LNCAP (cell line): Measurements from ENCODE around the gene FAM20C.

Source experiments
- TF ChIP-seq, protein P1 (sequence below): fragments of 450-650 bp; IDR thresholded peaks from 2 replicates; pipeline ENCODE4 v1.5.1; 2017; ENCODE audit warnings: mild to moderate bottlenecking

The FAM20C gene

DNA sequence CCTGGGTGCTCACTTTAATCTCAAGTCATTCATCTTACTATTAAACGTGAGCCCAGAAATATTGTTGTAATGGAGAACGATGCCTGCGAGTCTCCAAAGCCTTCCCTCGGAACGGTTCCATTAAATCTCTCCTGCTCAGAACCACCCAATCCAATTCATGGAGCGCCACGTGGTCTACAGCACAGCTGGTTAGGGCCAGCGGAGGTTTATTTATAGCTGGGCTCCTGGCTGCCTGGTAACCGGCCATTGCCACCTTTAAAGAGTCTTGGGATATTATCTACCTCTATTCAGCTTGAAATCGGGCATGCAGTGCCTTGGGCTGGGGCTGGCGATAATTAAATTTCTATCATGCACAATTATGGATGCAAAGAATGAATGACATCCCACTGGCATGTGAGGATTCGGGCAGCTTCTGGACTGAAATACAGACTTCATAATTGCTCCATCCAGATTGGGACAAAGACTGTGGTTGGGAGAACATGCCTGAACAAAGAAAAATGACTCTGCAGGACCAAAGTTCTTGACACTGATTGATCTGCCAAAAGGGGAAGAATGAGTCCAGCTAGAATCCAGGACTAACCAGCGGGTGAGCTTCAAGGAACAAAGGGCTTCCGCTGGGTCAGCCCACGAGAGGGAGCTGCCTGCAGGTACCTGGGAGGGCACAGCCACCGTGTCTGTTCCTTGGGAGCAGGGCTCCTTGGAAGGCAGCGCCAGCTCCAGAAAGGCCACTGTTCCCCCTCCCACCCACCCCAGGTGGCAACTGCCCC lies 7.3 kb downstream of the FAM20C start:
- TF ChIP-seq, protein P1, sequence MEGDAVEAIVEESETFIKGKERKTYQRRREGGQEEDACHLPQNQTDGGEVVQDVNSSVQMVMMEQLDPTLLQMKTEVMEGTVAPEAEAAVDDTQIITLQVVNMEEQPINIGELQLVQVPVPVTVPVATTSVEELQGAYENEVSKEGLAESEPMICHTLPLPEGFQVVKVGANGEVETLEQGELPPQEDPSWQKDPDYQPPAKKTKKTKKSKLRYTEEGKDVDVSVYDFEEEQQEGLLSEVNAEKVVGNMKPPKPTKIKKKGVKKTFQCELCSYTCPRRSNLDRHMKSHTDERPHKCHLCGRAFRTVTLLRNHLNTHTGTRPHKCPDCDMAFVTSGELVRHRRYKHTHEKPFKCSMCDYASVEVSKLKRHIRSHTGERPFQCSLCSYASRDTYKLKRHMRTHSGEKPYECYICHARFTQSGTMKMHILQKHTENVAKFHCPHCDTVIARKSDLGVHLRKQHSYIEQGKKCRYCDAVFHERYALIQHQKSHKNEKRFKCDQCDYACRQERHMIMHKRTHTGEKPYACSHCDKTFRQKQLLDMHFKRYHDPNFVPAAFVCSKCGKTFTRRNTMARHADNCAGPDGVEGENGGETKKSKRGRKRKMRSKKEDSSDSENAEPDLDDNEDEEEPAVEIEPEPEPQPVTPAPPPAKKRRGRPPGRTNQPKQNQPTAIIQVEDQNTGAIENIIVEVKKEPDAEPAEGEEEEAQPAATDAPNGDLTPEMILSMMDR, result no peak

DNA sequence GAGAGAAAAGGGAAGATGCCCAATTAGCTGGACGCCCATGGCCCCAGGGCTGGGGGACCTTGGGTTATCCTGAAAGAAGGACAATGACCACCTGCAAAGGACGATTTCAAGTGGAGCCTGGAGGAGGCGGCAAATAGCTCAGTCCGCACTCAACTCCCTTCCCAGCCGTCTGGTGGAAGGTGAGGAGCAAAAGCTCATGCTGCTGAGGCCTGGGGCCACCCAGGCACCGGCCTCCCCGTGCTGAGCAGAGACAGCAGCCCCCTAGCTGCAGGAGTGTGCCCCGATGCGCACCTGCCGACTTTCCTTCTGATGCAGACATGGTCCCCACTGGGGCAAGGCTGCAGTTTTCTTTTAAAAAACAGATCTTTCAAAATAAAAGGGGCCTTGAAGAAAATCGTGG lies 7.9 kb downstream of the FAM20C start:
- TF ChIP-seq, protein P1, result no peak

DNA sequence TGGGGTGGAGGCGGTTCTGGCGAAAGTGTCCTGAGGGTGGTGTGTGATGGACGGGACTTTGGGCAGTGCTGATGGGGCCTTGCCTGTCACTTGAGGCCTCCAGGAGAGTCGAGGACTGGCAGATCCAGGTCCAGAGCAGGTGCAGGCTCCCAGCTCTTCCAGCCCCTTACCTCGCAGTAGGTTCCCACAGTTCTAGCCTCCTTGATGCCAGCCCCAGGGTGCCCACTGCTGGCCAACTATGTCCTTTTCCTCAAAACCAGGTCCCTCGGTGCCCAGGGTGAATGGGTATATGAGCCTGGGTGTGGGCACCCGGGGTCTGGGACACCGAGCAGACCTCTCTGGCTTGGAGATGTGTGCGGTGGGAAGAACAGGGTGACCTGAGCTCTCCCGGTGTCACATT lies 8.3 kb downstream of the FAM20C start:
- TF ChIP-seq, protein P1, result no peak; the same call in 1 of the 2 replicates

DNA sequence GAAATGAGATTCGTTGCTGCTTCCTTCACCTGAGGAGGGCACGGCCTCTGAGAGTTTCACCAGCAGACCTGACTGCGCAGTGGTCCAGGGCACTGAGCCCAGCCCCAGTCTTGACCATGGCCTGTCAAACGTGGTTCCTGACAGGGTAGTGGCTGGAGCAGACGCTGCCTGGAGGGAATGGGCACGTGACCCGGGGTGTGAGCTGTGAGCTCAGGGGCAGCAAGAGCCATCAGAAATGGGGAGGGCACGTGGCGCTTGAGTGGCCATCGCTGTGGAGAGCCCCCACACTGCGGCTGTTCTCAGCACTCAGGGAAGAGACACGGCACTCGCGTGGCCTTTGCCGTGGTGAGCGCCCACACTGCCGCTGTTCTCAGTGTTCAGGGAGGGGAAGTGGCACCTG lies 12.0 kb downstream of the FAM20C start:
- TF ChIP-seq, protein P1, result no peak

DNA sequence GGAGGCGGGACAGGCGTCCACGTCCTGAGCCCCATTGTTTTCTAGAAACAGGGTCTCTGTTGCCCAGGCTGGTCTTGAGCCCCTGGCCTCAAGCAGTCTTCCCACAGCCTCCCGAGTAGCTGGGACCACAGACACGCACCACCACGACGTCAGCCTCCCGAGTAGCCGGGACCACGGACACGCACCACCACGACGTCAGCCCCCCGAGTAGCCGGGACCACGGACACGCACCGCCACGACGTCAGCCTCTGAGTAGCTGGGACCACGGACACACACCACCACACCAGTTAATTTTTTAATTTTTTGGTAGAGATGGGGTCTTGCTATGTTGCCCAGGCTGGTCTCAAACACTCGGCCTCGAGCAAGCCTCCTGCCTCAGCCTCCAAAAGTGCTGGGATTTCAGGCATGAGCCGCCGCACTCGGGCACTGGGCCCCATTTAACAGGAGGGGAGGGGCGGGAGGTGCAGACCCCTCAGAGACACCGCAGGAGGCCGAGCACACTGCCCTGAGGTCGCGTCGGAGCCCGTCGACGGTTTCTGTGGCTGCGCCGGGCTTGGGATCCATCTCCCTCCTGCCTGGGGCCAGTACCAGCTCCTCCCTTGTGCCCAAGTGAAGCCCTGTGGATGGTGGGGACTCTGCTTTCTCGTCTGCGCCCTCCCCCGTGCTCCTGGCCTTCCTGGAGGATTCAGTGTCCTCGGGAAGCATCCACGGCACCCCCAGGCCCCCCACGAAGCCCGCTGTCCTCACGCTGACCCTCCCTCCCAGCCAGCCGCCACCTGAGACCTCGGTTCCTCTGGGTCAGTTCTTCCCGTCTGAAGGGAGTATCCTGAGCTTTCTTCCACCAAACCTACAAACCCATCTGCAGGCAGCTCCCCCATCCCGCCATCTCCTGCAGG lies 13.0 kb downstream of the FAM20C start:
- TF ChIP-seq, protein P1, result no peak

DNA sequence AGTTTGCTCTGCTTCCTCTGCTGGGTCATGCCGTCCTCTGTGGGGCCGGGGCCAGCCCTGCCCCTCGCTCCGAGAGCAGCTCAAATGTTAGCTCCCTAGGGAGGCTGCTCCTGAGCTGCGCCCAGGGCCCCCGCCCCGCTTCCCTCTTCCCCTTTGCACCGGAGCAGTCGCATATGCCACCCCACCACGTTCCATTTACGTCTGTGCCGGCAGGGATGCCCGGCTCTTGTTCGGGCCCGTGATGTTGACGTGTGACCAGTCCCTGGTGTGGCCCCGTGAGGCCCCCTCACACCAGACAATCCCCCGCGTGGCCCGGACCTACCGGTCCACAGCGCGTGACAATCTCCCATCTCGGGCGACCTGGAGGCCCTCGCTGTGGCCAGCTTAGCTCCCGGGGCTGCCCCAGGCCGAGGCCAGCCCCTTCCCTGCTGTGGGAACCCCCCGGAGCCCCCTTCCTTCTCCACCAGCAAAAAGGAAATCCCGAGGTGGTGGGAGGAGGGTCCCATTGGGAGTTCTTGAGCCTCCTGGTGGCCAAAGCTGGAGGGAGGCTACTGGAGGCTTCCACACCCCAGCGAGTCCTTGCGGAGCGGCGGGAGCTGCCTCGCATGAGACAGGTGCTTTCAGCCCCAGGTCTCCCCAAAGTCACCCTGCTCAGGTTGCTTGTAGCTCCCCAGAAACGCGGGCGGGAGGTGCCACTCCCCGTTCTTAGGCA lies 15.2 kb downstream of the FAM20C start:
- TF ChIP-seq, protein P1, result no peak

DNA sequence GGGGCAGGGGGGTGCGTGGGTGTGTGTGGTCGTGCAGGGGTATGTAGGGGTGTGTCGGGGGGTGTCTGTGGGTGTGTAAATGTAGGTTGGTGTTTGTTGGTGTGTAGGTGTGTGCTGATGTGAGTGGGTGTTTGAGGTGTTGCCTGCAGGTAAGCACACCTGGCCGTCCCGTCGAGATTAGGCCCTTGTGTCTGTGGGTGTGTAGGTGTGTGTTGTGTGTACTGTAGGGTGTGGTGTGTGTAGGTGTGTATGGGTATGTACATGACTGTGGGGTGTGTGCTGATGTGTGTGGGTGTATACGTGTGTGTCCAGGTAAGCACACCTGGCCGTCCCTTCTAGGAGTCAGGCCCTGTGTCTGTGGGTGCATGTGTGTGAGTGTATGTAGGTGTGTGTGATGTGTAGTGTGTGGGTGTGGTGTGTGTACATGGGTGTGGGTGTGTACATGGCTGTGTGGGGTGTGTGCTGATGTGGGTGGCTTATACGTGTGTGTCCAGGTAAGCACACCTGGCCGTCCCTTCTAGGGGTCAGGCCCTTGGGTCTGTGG lies 15.8 kb downstream of the FAM20C start:
- TF ChIP-seq, protein P1, result no peak
